H9 (cell line): ENCODE measurements around the gene ARRB1. TPM values are rescaled to one million over a fixed set of nuclear protein-coding genes. Genes with fewer than 3 reads are reported as not detected.

Experiments
- DNase-seq: peaks from one replicate; pipeline ENCODE4 v3.0.0-alpha.2; 2017
- H2AFZ ChIP-seq: one replicate; pipeline ENCODE4 v1.6.1; 2013; ENCODE audit warnings: mild to moderate bottlenecking, low read length, control low read depth, moderate library complexity
- H2AK5ac ChIP-seq: 2 replicates; pipeline ENCODE4 v1.6.1; 2013; ENCODE audit warnings: low read length, control low read depth, mixed read lengths; ENCODE audit not compliant: insufficient read length
- H2BK120ac ChIP-seq: one replicate; pipeline ENCODE4 v1.6.1; 2013; ENCODE audit warnings: low read depth, mild to moderate bottlenecking, low read length, control low read depth, inconsistent platforms; ENCODE audit not compliant: poor library complexity, severe bottlenecking
- H2BK12ac ChIP-seq: 2 replicates; pipeline ENCODE4 v1.6.1; 2013; ENCODE audit warnings: low read length, control low read depth, mixed read lengths, low read depth; ENCODE audit not compliant: insufficient read length
- H2BK15ac ChIP-seq: 2 replicates; pipeline ENCODE4 v1.6.1; 2013; ENCODE audit warnings: low read depth, low read length, control low read depth
- H2BK20ac ChIP-seq: one replicate; pipeline ENCODE4 v1.6.1; 2013; ENCODE audit warnings: low read depth, mild to moderate bottlenecking, low read length, control low read depth, inconsistent platforms; ENCODE audit not compliant: poor library complexity, severe bottlenecking
- H2BK5ac ChIP-seq: 2 replicates; pipeline ENCODE4 v1.6.1; 2013; ENCODE audit warnings: low read length, control low read depth, mixed read lengths; ENCODE audit not compliant: insufficient read length
- H3K14ac ChIP-seq: 2 replicates; pipeline ENCODE4 v1.6.1; 2013; ENCODE audit warnings: low read length, control low read depth; ENCODE audit not compliant: insufficient read depth
- H3K18ac ChIP-seq: 2 replicates; pipeline ENCODE4 v1.6.1; 2013; ENCODE audit warnings: low read depth, mild to moderate bottlenecking, mixed read lengths, low read length, control low read depth; ENCODE audit not compliant: insufficient read length
- H3K23ac ChIP-seq: 2 replicates; pipeline ENCODE4 v1.6.1; 2013; ENCODE audit warnings: low read length, control low read depth, mixed read lengths, low read depth; ENCODE audit not compliant: insufficient read length
- H3K23me2 ChIP-seq: 2 replicates; pipeline ENCODE4 v1.6.1; 2013; ENCODE audit warnings: low read depth, mild to moderate bottlenecking, mixed read lengths, low read length, control low read depth; ENCODE audit not compliant: insufficient read length, poor library complexity, severe bottlenecking
- H3K27ac ChIP-seq: 2 replicates; pipeline ENCODE4 v1.5.1; 2013; ENCODE audit warnings: low read length, control low read depth, mixed read lengths, low read depth; ENCODE audit not compliant: insufficient read length
- H3K27me3 ChIP-seq: 2 replicates; pipeline ENCODE4 v1.6.1; 2013; ENCODE audit warnings: low read length, control low read depth, inconsistent platforms; ENCODE audit not compliant: insufficient read depth
- H3K4ac ChIP-seq: 2 replicates; pipeline ENCODE4 v1.6.1; 2013; ENCODE audit warnings: low read depth, mild to moderate bottlenecking, control low read depth, inconsistent platforms, low read length, moderate library complexity
- H3K4me1 ChIP-seq: 2 replicates; pipeline ENCODE4 v1.6.1; 2013; ENCODE audit warnings: low read length, control low read depth, inconsistent platforms; ENCODE audit not compliant: insufficient read depth
- H3K4me2 ChIP-seq: 2 replicates; pipeline ENCODE4 v1.6.1; 2013; ENCODE audit warnings: low read length, control low read depth, mixed read lengths; ENCODE audit not compliant: insufficient read length, insufficient read depth
- H3K56ac ChIP-seq: 2 replicates; pipeline ENCODE4 v1.6.1; 2013; ENCODE audit warnings: low read depth, mild to moderate bottlenecking, mixed read lengths, low read length, control low read depth; ENCODE audit not compliant: insufficient read length
- H3K79me1 ChIP-seq: 2 replicates; pipeline ENCODE4 v1.6.1; 2013; ENCODE audit warnings: low read depth, mild to moderate bottlenecking, moderate library complexity, low read length, control low read depth, inconsistent platforms; ENCODE audit not compliant: insufficient read depth, poor library complexity, severe bottlenecking
- H3K79me2 ChIP-seq: 2 replicates; pipeline ENCODE4 v1.6.1; 2013; ENCODE audit warnings: low read length, control low read depth, inconsistent platforms; ENCODE audit not compliant: insufficient read depth
- H3K9ac ChIP-seq: 2 replicates; pipeline ENCODE4 v1.6.1; 2013; ENCODE audit warnings: low read length, control low read depth, mixed read lengths; ENCODE audit not compliant: insufficient read length; ENCODE audit errors: extremely low read depth
- H3K9me3 ChIP-seq: one replicate; pipeline ENCODE4 v1.6.1; 2013; ENCODE audit warnings: low read depth, low read length, inconsistent platforms; ENCODE audit not compliant: control insufficient read depth
- H3T11ph ChIP-seq: one replicate; pipeline ENCODE4 v1.6.1; 2013; ENCODE audit warnings: mild to moderate bottlenecking, low read length, control low read depth, inconsistent platforms
- H4K20me1 ChIP-seq: one replicate; pipeline ENCODE4 v1.6.1; 2013; ENCODE audit not compliant: control insufficient read depth, insufficient read length, insufficient read depth
- H4K5ac ChIP-seq: 2 replicates; pipeline ENCODE4 v1.6.1; 2013; ENCODE audit warnings: low read depth, mild to moderate bottlenecking, mixed read lengths, low read length, control low read depth; ENCODE audit not compliant: insufficient read length
- H4K8ac ChIP-seq: replicated peaks from 2 replicates; pipeline ENCODE4 v1.6.1; 2013; ENCODE audit warnings: low read length, control low read depth, mixed read lengths, low read depth; ENCODE audit not compliant: insufficient read length
- H4K91ac ChIP-seq: 2 replicates; pipeline ENCODE4 v1.6.1; 2013; ENCODE audit warnings: low read depth, mild to moderate bottlenecking, moderate library complexity, mixed read lengths, low read length, control low read depth; ENCODE audit not compliant: insufficient read length
- H3K27ac Mint-ChIP-seq, 3 experiments: 2 replicates in 2 of 3; 3 replicates in 1 of 3; pipeline ENCODE4 v1.8.0; 2020 to 2021; ENCODE audit warnings: mixed read lengths in 3 of 3, mild to moderate bottlenecking in 1 of 3, moderate library complexity in 1 of 3
- H3K27me3 Mint-ChIP-seq: 2 replicates; pipeline ENCODE4 v1.8.0; 2021; ENCODE audit warnings: low read depth, mild to moderate bottlenecking, moderate library complexity, mixed read lengths
- H3K36me3 Mint-ChIP-seq, 3 experiments: 2 replicates in 2 of 3; 3 replicates in 1 of 3; pipeline ENCODE4 v1.8.0; 2020 to 2021; ENCODE audit warnings: low read depth in 3 of 3, mixed read lengths in 3 of 3; ENCODE audit not compliant: insufficient read depth in 1 of 3
- H3K4me1 Mint-ChIP-seq, 2 experiments: 2 replicates each; pipeline ENCODE4 v1.8.0; 2020; ENCODE audit warnings: mixed read lengths in 2 of 2
- H3K4me3 Mint-ChIP-seq, 2 experiments: 2 replicates in 1 of 2; 3 replicates in 1 of 2; pipeline ENCODE4 v1.8.0; 2020 to 2021; ENCODE audit warnings: mild to moderate bottlenecking in 2 of 2, mixed read lengths in 2 of 2, moderate library complexity in 1 of 2
- H3K9me3 Mint-ChIP-seq, 2 experiments: 2 replicates in 1 of 2; 3 replicates in 1 of 2; pipeline ENCODE4 v1.8.0; 2020; ENCODE audit warnings: mild to moderate bottlenecking in 2 of 2, mixed read lengths in 2 of 2, moderate library complexity in 1 of 2
- CTCF ChIP-seq: fragments of 200-600 bp; sonication (generic); conservative IDR thresholded peaks from 3 replicates; pipeline ENCODE4 v1.8.0; 2021; ENCODE audit warnings: antibody characterized with exemption, mild to moderate bottlenecking
- WGBS: extraction: QIAGEN DNeasy Blood & Tissue Kit; methylation state at CpG from one replicate; pipeline ENCODE4 v1.1.7; 2013; ENCODE audit warnings: missing lambda C conversion rate, low lambda C conversion rate, mixed read lengths; ENCODE audit not compliant: insufficient read length; ENCODE audit errors: extremely low coverage; 5-methylcytosine and 5-hydroxymethylcytosine counted together
- total RNA-seq: library from RNA; stranded (reverse); gene quantifications from 2 replicates; pipeline ENCODE4 v1.2.1, GENCODE V29; 2021

The ARRB1 gene
- total RNA-seq, 1 experiment from 2014 or later: 20.6 TPM

- no peak overlapping the region for H3K23ac ChIP-seq
- H2BK5ac ChIP-seq: no peak overlapping the region
- H3K4me1 Mint-ChIP-seq: peaks cover 17 to 18% of the 10 kb centered on the region in 2 experiments
- H3K9me3 ChIP-seq: no peaks in the 10 kb centered on the region
- no peaks in the 10 kb centered on the region; a peak in 1 of 5 replicates for H3K9me3 Mint-ChIP-seq
- H3K4me1 ChIP-seq: peaks cover 3% of the 10 kb centered on the region
- no peak overlapping the region for H2AK5ac ChIP-seq
- H3K27me3 ChIP-seq: peaks cover 2% of the 10 kb centered on the region; the same call in 1 of the 2 replicates
- no peak overlapping the region for H3K18ac ChIP-seq
- no peak for DNase-seq
- WGBS: no CpG with 5 or more reads among the region's 10 CpGs
- no peak overlapping the region for H4K8ac ChIP-seq
- H3K4me3 Mint-ChIP-seq: no peak overlapping the region
- no peaks in the 10 kb centered on the region for H3K79me1 ChIP-seq
- no peak overlapping the region for H3K56ac ChIP-seq
- H2BK120ac ChIP-seq: no peak overlapping the region
- no peak for TF ChIP-seq CTCF
- H3K23me2 ChIP-seq: peaks cover 10% of the 10 kb centered on the region
- H3K27ac Mint-ChIP-seq: no peak overlapping the region
- H3K4ac ChIP-seq: no peak overlapping the region
- H2AFZ ChIP-seq: no peak overlapping the region
- H3K27ac ChIP-seq: no peak overlapping the region
- H3K79me2 ChIP-seq: no peaks in the 10 kb centered on the region
- H4K20me1 ChIP-seq: no peaks in the 10 kb centered on the region
- no peak overlapping the region for H3K4me2 ChIP-seq
- H4K5ac ChIP-seq: no peak overlapping the region
- no peak overlapping the region for H3K9ac ChIP-seq
- no peak overlapping the region for H4K91ac ChIP-seq
- H3K27me3 Mint-ChIP-seq: peaks cover 12% of the 10 kb centered on the region
- H2BK20ac ChIP-seq: no peak overlapping the region
- H3K14ac ChIP-seq: no peak overlapping the region
- H2BK12ac ChIP-seq: no peak overlapping the region
- no peak overlapping the region for H2BK15ac ChIP-seq
- no peak overlapping the region for H3T11ph ChIP-seq
- no peaks in the 10 kb centered on the region for H3K36me3 Mint-ChIP-seq
Observed at GRCh38 chr11:75355051-75355450, 3.6 kb upstream of the ARRB1 start.
